WTC11 (cell line): ENCODE results near the gene GADD45B.

Experiments
- ATF1 ChIP-seq: sonication (generic); formaldehyde crosslinking; IDR thresholded peaks from 2 replicates; pipeline ENCODE4 v1.8.1; 2023; ENCODE audit warnings: mild to moderate bottlenecking, moderate library complexity, missing genetic modification reagents
- CREM ChIP-seq: sonication (generic); formaldehyde crosslinking; IDR thresholded peaks from 2 replicates; pipeline ENCODE4 v1.8.1; 2022; ENCODE audit warnings: mild to moderate bottlenecking, missing genetic modification reagents, moderate library complexity
- CTCF ChIP-seq: fragments of 200-600 bp; IDR thresholded peaks from 2 replicates; pipeline ENCODE4 v1.8.0; 2022; ENCODE audit warnings: antibody characterized with exemption
- E2F4 ChIP-seq: sonication (generic); formaldehyde crosslinking; IDR thresholded peaks from 2 replicates; pipeline ENCODE4 v1.8.1; 2022; ENCODE audit warnings: low read depth, mild to moderate bottlenecking, moderate library complexity, missing genetic modification reagents, borderline replicate concordance
- NR3C1 ChIP-seq: sonication (generic); formaldehyde crosslinking; conservative IDR thresholded peaks from 2 replicates; pipeline ENCODE4 v1.8.1; 2023; ENCODE audit warnings: low read depth, mild to moderate bottlenecking, missing genetic modification reagents
- PRDM15 ChIP-seq: sonication (generic); formaldehyde crosslinking; IDR thresholded peaks from 2 replicates; pipeline ENCODE4 v1.8.0; 2022; ENCODE audit warnings: missing genetic modification reagents
- PRRX2 ChIP-seq: fragments of 250-450 bp; sonication (Bioruptor Pico); IDR thresholded peaks from 2 replicates; pipeline ENCODE4 v1.8.0; 2021; ENCODE audit warnings: mild to moderate bottlenecking
- TCF7 ChIP-seq: sonication (generic); formaldehyde crosslinking; IDR thresholded peaks from 2 replicates; pipeline ENCODE4 v1.8.0; 2022; ENCODE audit warnings: mild to moderate bottlenecking, low read depth, missing genetic modification reagents, moderate library complexity
- ZNF671 ChIP-seq: fragments of 250-450 bp; sonication (Bioruptor Pico); IDR thresholded peaks from 2 replicates; pipeline ENCODE4 v1.8.0; 2021; ENCODE audit warnings: mild to moderate bottlenecking
- TF ChIP-seq, protein P1 (sequence below): sonication (generic); formaldehyde crosslinking; IDR thresholded peaks from 2 replicates; pipeline ENCODE4 v1.8.0; 2022; ENCODE audit warnings: mild to moderate bottlenecking, missing genetic modification reagents
- TF ChIP-seq, protein P2 (sequence below): fragments of 250-450 bp; sonication (Bioruptor Pico); IDR thresholded peaks from 2 replicates; pipeline ENCODE4 v1.9.0; 2021; ENCODE audit warnings: mild to moderate bottlenecking, borderline replicate concordance
- TF ChIP-seq, protein P3 (sequence below): sonication (generic); formaldehyde crosslinking; IDR thresholded peaks from 2 replicates; pipeline ENCODE4 v1.8.1; 2023; ENCODE audit warnings: mild to moderate bottlenecking, missing genetic modification reagents

GRCh38 chr19:2500156-2500555 is 24.2 kb downstream of the GADD45B start:
- no peak for TF ChIP-seq PRRX2 (CRISPR knock-in tag)
- TF ChIP-seq, protein P1, sequence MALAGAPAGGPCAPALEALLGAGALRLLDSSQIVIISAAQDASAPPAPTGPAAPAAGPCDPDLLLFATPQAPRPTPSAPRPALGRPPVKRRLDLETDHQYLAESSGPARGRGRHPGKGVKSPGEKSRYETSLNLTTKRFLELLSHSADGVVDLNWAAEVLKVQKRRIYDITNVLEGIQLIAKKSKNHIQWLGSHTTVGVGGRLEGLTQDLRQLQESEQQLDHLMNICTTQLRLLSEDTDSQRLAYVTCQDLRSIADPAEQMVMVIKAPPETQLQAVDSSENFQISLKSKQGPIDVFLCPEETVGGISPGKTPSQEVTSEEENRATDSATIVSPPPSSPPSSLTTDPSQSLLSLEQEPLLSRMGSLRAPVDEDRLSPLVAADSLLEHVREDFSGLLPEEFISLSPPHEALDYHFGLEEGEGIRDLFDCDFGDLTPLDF (CRISPR knock-in tag): no peak
- TF ChIP-seq CTCF: no peak
- no peak for TF ChIP-seq ZNF671 (CRISPR knock-in tag)
- no peak for TF ChIP-seq TCF7
- TF ChIP-seq CREM (CRISPR knock-in tag): no peak
- TF ChIP-seq, protein P2, sequence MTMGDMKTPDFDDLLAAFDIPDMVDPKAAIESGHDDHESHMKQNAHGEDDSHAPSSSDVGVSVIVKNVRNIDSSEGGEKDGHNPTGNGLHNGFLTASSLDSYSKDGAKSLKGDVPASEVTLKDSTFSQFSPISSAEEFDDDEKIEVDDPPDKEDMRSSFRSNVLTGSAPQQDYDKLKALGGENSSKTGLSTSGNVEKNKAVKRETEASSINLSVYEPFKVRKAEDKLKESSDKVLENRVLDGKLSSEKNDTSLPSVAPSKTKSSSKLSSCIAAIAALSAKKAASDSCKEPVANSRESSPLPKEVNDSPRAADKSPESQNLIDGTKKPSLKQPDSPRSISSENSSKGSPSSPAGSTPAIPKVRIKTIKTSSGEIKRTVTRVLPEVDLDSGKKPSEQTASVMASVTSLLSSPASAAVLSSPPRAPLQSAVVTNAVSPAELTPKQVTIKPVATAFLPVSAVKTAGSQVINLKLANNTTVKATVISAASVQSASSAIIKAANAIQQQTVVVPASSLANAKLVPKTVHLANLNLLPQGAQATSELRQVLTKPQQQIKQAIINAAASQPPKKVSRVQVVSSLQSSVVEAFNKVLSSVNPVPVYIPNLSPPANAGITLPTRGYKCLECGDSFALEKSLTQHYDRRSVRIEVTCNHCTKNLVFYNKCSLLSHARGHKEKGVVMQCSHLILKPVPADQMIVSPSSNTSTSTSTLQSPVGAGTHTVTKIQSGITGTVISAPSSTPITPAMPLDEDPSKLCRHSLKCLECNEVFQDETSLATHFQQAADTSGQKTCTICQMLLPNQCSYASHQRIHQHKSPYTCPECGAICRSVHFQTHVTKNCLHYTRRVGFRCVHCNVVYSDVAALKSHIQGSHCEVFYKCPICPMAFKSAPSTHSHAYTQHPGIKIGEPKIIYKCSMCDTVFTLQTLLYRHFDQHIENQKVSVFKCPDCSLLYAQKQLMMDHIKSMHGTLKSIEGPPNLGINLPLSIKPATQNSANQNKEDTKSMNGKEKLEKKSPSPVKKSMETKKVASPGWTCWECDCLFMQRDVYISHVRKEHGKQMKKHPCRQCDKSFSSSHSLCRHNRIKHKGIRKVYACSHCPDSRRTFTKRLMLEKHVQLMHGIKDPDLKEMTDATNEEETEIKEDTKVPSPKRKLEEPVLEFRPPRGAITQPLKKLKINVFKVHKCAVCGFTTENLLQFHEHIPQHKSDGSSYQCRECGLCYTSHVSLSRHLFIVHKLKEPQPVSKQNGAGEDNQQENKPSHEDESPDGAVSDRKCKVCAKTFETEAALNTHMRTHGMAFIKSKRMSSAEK (CRISPR knock-in tag): no peak
- no peak for TF ChIP-seq E2F4 (CRISPR knock-in tag)
- TF ChIP-seq, protein P3, sequence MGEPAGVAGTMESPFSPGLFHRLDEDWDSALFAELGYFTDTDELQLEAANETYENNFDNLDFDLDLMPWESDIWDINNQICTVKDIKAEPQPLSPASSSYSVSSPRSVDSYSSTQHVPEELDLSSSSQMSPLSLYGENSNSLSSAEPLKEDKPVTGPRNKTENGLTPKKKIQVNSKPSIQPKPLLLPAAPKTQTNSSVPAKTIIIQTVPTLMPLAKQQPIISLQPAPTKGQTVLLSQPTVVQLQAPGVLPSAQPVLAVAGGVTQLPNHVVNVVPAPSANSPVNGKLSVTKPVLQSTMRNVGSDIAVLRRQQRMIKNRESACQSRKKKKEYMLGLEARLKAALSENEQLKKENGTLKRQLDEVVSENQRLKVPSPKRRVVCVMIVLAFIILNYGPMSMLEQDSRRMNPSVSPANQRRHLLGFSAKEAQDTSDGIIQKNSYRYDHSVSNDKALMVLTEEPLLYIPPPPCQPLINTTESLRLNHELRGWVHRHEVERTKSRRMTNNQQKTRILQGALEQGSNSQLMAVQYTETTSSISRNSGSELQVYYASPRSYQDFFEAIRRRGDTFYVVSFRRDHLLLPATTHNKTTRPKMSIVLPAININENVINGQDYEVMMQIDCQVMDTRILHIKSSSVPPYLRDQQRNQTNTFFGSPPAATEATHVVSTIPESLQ: no peak
- TF ChIP-seq NR3C1 (CRISPR knock-in tag): no peak
- no peak for TF ChIP-seq ATF1 (CRISPR knock-in tag)
- no peak for TF ChIP-seq PRDM15 (CRISPR knock-in tag)
